HL-60 (cell line): ENCODE measurements around the gene C2orf92.

ENCODE experiments used
- POLR2AphosphoS5 ChIP-seq: IDR thresholded peaks from 2 replicates; pipeline ENCODE4 v1.6.1; 2012; ENCODE audit warnings: low read depth
- TF ChIP-seq, protein P1 (sequence below): IDR thresholded peaks from one replicate; pipeline ENCODE4 v1.5.1; 2011; ENCODE audit warnings: low read length, control low read depth, inconsistent platforms; ENCODE audit not compliant: insufficient read depth

DNA sequence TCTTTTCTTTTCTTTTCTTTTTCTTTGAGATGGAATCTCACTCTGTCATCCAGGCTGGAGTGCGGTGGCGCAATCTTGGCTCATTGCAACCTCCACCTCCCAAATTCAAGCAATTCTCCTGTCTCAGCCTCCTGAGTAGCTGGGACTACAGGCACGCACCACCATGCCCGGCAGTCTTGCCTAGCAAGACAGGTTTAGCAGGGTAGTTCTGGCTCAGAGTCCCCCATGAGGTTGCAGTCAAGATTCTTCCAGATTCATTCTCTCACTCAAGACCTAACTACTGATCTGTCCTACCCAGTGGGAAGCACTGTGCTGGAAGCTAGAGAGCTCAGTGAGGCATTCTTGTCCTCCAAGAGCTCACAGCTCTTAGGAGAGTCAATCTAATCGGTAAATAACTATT lies 26.2 kb downstream of the C2orf92 start:
- no peak for TF ChIP-seq POLR2AphosphoS5
- TF ChIP-seq, protein P1, sequence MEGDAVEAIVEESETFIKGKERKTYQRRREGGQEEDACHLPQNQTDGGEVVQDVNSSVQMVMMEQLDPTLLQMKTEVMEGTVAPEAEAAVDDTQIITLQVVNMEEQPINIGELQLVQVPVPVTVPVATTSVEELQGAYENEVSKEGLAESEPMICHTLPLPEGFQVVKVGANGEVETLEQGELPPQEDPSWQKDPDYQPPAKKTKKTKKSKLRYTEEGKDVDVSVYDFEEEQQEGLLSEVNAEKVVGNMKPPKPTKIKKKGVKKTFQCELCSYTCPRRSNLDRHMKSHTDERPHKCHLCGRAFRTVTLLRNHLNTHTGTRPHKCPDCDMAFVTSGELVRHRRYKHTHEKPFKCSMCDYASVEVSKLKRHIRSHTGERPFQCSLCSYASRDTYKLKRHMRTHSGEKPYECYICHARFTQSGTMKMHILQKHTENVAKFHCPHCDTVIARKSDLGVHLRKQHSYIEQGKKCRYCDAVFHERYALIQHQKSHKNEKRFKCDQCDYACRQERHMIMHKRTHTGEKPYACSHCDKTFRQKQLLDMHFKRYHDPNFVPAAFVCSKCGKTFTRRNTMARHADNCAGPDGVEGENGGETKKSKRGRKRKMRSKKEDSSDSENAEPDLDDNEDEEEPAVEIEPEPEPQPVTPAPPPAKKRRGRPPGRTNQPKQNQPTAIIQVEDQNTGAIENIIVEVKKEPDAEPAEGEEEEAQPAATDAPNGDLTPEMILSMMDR, result no peak
